Neural cell (in vitro differentiated cells): Measurements from ENCODE around the gene ESCO1. TPM values are rescaled to one million over a fixed set of nuclear protein-coding genes. Genes with fewer than 3 reads are reported as not detected.

Experiments
- H2AFZ ChIP-seq: fragments of 200-600, 300-800 bp; sonication (generic), shearing (Covaris generic); 2 replicates; pipeline ENCODE4 v1.6.0; 2014; ENCODE audit warnings: low read depth, mild to moderate bottlenecking, antibody characterized with exemption, low read length, moderate library complexity
- H3F3A ChIP-seq: fragments of 200-600 bp; shearing (Covaris generic); 2 replicates; pipeline ENCODE4 v1.6.1; 2016; ENCODE audit warnings: mild to moderate bottlenecking, moderate library complexity, mixed read lengths, antibody characterized with exemption, low read length; ENCODE audit not compliant: insufficient read depth, poor library complexity, severe bottlenecking
- H3K27ac ChIP-seq: fragments of 200-600, 300-800 bp; sonication (generic), shearing (Covaris generic); 2 replicates; pipeline ENCODE4 v1.5.1; 2014; ENCODE audit warnings: mild to moderate bottlenecking, low read length, moderate library complexity
- H3K27me3 ChIP-seq: fragments of 300-800, 200-600 bp; sonication (generic), shearing (Covaris generic); 2 replicates; pipeline ENCODE4 v1.6.0; 2014; ENCODE audit warnings: mild to moderate bottlenecking, low read depth, low read length, moderate library complexity; ENCODE audit not compliant: insufficient read depth
- H3K36me3 ChIP-seq: fragments of 300-800, 200-600 bp; sonication (generic), shearing (Covaris generic); 2 replicates; pipeline ENCODE4 v1.5.1; 2014; ENCODE audit warnings: mild to moderate bottlenecking, antibody characterized with exemption, low read length, moderate library complexity; ENCODE audit not compliant: insufficient read depth
- H3K4me2 ChIP-seq: fragments of 300-800, 200-600 bp; sonication (generic), shearing (Covaris generic); 2 replicates; pipeline ENCODE4 v1.6.0; 2014; ENCODE audit warnings: mild to moderate bottlenecking, low read length
- H3K4me3 ChIP-seq: fragments of 300-800, 200-600 bp; sonication (generic), shearing (Covaris generic); 2 replicates; pipeline ENCODE4 v1.5.1; 2014; ENCODE audit warnings: mild to moderate bottlenecking, low read length, moderate library complexity
- H3K79me2 ChIP-seq: fragments of 200-600 bp; shearing (Covaris generic); replicated peaks from 2 replicates; pipeline ENCODE4 v1.6.0; 2014; ENCODE audit warnings: mild to moderate bottlenecking, low read length, moderate library complexity; ENCODE audit not compliant: insufficient read depth
- H3K9ac ChIP-seq: fragments of 300-800, 200-600 bp; sonication (generic), shearing (Covaris generic); 2 replicates; pipeline ENCODE4 v1.6.1; 2016; ENCODE audit warnings: mild to moderate bottlenecking, low read length, mixed read lengths
- H3K9me2 ChIP-seq: fragments of 200-600 bp; shearing (Covaris generic); 2 replicates; pipeline ENCODE4 v1.6.1; 2016; ENCODE audit warnings: mild to moderate bottlenecking, low read length, mixed read lengths; ENCODE audit not compliant: insufficient read depth
- H3K9me3 ChIP-seq: fragments of 200-600, 300-800 bp; sonication (generic), shearing (Covaris generic); 2 replicates; pipeline ENCODE4 v1.6.1; 2016; ENCODE audit warnings: mild to moderate bottlenecking, mixed run types, low read length, moderate library complexity, mixed read lengths
- H4K20me1 ChIP-seq: fragments of 200-600 bp; shearing (Covaris generic); 2 replicates; pipeline ENCODE4 v1.6.1; 2016; ENCODE audit warnings: mild to moderate bottlenecking, mixed run types; ENCODE audit not compliant: insufficient read depth
- CTCF ChIP-seq: fragments of 450-650 bp; IDR thresholded peaks from 2 replicates; pipeline ENCODE4 v1.5.1; 2014; ENCODE audit warnings: antibody characterized with exemption, mild to moderate bottlenecking, moderate library complexity; ENCODE audit not compliant: poor library complexity, severe bottlenecking
- EP300 ChIP-seq: fragments of 450-650 bp; conservative IDR thresholded peaks from 2 replicates; pipeline ENCODE4 v1.6.1; 2014; ENCODE audit warnings: antibody characterized with exemption, mild to moderate bottlenecking, moderate library complexity; ENCODE audit not compliant: poor library complexity, severe bottlenecking
- EZH2 ChIP-seq: fragments of 200-600, 300-800 bp; shearing (Covaris generic), sonication (generic); IDR thresholded peaks from 2 replicates; pipeline ENCODE4 v1.6.1; 2014; ENCODE audit warnings: antibody characterized with exemption, low read length, borderline replicate concordance, mild to moderate bottlenecking; ENCODE audit not compliant: insufficient read depth, poor library complexity, severe bottlenecking
- MXI1 ChIP-seq: fragments of 450-650 bp; conservative IDR thresholded peaks from 2 replicates; pipeline ENCODE4 v1.6.1; 2014; ENCODE audit warnings: antibody characterized with exemption, mild to moderate bottlenecking; ENCODE audit not compliant: poor library complexity, severe bottlenecking
- POLR2AphosphoS5 ChIP-seq: IDR thresholded peaks from 2 replicates; pipeline ENCODE4 v1.6.1; 2012
- RAD21 ChIP-seq: fragments of 450-650 bp; conservative IDR thresholded peaks from 2 replicates; pipeline ENCODE4 v1.6.1; 2014; ENCODE audit warnings: antibody characterized with exemption, mild to moderate bottlenecking, moderate library complexity
- REST ChIP-seq: IDR thresholded peaks from 2 replicates; pipeline ENCODE4 v1.6.1; 2012; ENCODE audit warnings: borderline replicate concordance
- SMC3 ChIP-seq: fragments of 450-650 bp; conservative IDR thresholded peaks from 2 replicates; pipeline ENCODE4 v1.6.1; 2014; ENCODE audit warnings: antibody characterized with exemption, mild to moderate bottlenecking, moderate library complexity; ENCODE audit not compliant: poor library complexity
- TAF1 ChIP-seq: IDR thresholded peaks from 2 replicates; pipeline ENCODE4 v1.6.1; 2012; ENCODE audit warnings: low read depth
- polyA plus RNA-seq: library from polyadenylated mRNA; depleted of rRNA; stranded (reverse); fragments of >200 nt; gene quantifications from 2 replicates; pipeline ENCODE4 v1.2.3, GENCODE V29; 2014

Gene ESCO1
- polyA plus RNA-seq, 1 donor from 2014 or later = 26.4 TPM

GRCh38 chr18:21499997-21500396 lies 100.5 kb downstream of the ESCO1 start:
- Histone ChIP-seq H3K79me2 (no peaks in the 10 kb centered on the region), H3K4me3 (no peak overlapping the region), H3K27ac (no peak overlapping the region), H2AFZ (no peak overlapping the region), H4K20me1 (no peaks in the 10 kb centered on the region), H3K9me3 (no peaks in the 10 kb centered on the region), H3K36me3 (no peaks in the 10 kb centered on the region), H3K4me2 (no peak overlapping the region), H3K9me2 (no peaks in the 10 kb centered on the region), H3K9ac (no peak overlapping the region), H3K27me3 (no peaks in the 10 kb centered on the region), H3F3A (no peaks in the 10 kb centered on the region)
- no peak for TF ChIP-seq POLR2AphosphoS5
- no peak for TF ChIP-seq RAD21
- TF ChIP-seq TAF1 = no peak
- no peak for TF ChIP-seq MXI1
- no peak for TF ChIP-seq REST
- no peak for TF ChIP-seq SMC3
- TF ChIP-seq CTCF = no peak
- no peak for TF ChIP-seq EZH2
- TF ChIP-seq EP300 = no peak

- Histone ChIP-seq H3F3A (no peaks in the 10 kb centered on the region), H3K9ac (no peak overlapping the region), H2AFZ (no peak overlapping the region), H3K9me3 (no peaks in the 10 kb centered on the region), H3K79me2 (no peaks in the 10 kb centered on the region), H3K27ac (no peak overlapping the region), H4K20me1 (no peaks in the 10 kb centered on the region), H3K36me3 (no peaks in the 10 kb centered on the region), H3K27me3 (no peaks in the 10 kb centered on the region), H3K9me2 (no peaks in the 10 kb centered on the region), H3K4me3 (no peak overlapping the region), H3K4me2 (no peak overlapping the region)
- TF ChIP-seq EP300 = no peak
- TF ChIP-seq MXI1 = no peak
- TF ChIP-seq RAD21 = no peak
Measured at GRCh38 chr18:21496277-21496835, 104.1 kb downstream of the ESCO1 start.
